ENCODE results near the gene NNMT. TPM values are rescaled to one million over a fixed set of nuclear protein-coding genes. Genes with fewer than 3 reads are reported as not detected.

NNMT gene
- total RNA-seq, 4 donors from 2014 or later = 4.6 to 362 (median 116) TPM

- Histone ChIP-seq H3K4me3 (no peak overlapping the region), H3K27me3 (no peaks in the 10 kb centered on the region), H3K4me1 (no peaks in the 10 kb centered on the region), H3K27ac (no peak overlapping the region), H3K36me3 (no peaks in the 10 kb centered on the region), H3K9me3 (no peaks in the 10 kb centered on the region)
- TF ChIP-seq, protein P1, sequence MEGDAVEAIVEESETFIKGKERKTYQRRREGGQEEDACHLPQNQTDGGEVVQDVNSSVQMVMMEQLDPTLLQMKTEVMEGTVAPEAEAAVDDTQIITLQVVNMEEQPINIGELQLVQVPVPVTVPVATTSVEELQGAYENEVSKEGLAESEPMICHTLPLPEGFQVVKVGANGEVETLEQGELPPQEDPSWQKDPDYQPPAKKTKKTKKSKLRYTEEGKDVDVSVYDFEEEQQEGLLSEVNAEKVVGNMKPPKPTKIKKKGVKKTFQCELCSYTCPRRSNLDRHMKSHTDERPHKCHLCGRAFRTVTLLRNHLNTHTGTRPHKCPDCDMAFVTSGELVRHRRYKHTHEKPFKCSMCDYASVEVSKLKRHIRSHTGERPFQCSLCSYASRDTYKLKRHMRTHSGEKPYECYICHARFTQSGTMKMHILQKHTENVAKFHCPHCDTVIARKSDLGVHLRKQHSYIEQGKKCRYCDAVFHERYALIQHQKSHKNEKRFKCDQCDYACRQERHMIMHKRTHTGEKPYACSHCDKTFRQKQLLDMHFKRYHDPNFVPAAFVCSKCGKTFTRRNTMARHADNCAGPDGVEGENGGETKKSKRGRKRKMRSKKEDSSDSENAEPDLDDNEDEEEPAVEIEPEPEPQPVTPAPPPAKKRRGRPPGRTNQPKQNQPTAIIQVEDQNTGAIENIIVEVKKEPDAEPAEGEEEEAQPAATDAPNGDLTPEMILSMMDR (IDR thresholded peaks at IDR 0.05) = no peak
- TF ChIP-seq POLR2A (IDR thresholded peaks at IDR 0.05) = no peak
- no peak for DNase-seq
- intact Hi-C loops (cut with DNase I; ENCODE audit: low total_unique reads) = no loop called here
Observed at GRCh38 chr11:114342476-114342875, 46.3 kb downstream of the NNMT start.

- H3K27me3 ChIP-seq = no peaks in the 10 kb centered on the region
- H3K27ac ChIP-seq = no peak overlapping the region
- DNase-seq = no peak
- H3K4me3 ChIP-seq = no peak overlapping the region
- intact Hi-C loops (cut with DNase I; ENCODE audit: low total_unique reads) = no loop called here
- no peaks in the 10 kb centered on the region for H3K9me3 ChIP-seq
- H3K4me1 ChIP-seq = no peaks in the 10 kb centered on the region
- TF ChIP-seq, protein P1 (IDR thresholded peaks at IDR 0.05) = no peak
- no peak for TF ChIP-seq POLR2A (IDR thresholded peaks at IDR 0.05)
- H3K36me3 ChIP-seq = no peaks in the 10 kb centered on the region
Observed at GRCh38 chr11:114343020-114343419, 46.8 kb downstream of the NNMT start.

GRCh38 chr11:114343493-114343892 is 47.3 kb downstream of the NNMT start:
- no peak overlapping the region for H3K4me3 ChIP-seq
- no peak for DNase-seq
- intact Hi-C loops (cut with DNase I; ENCODE audit: low total_unique reads) = no loop called here
- H3K27ac ChIP-seq = no peak overlapping the region
- TF ChIP-seq POLR2A (IDR thresholded peaks at IDR 0.05) = no peak
- TF ChIP-seq, protein P1 (IDR thresholded peaks at IDR 0.05) = no peak
- no peaks in the 10 kb centered on the region for H3K27me3 ChIP-seq
- H3K9me3 ChIP-seq = no peaks in the 10 kb centered on the region
- H3K36me3 ChIP-seq = no peaks in the 10 kb centered on the region
- no peaks in the 10 kb centered on the region for H3K4me1 ChIP-seq

DNA sequence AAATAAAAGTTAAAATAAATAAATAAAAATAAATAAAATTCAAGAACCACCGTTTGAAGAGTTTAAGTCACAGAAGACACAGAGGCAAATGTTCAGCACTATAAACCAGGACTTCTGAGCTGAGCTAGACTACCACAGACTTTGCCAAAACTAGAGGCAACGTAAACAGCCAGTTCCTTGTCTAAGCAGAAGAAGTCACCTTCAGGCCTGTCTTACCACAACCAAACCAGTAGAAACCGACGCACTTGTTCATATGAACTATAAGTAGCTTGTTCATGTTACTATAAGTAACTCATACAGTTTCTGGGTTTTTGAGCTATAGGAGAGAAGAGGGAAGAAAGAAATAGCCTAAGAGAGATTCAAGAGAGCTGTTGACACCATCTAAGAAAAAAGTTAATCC is 48.3 kb downstream of the NNMT start:
- TF ChIP-seq POLR2A (IDR thresholded peaks at IDR 0.05) = no peak
- TF ChIP-seq, protein P1 (IDR thresholded peaks at IDR 0.05) = no peak
- intact Hi-C loops (cut with DNase I; ENCODE audit: low total_unique reads) = no loop called here
- H3K27ac ChIP-seq = no peak overlapping the region
- no peaks in the 10 kb centered on the region for H3K27me3 ChIP-seq
- no peaks in the 10 kb centered on the region for H3K36me3 ChIP-seq
- no peak for DNase-seq
- H3K4me1 ChIP-seq = no peaks in the 10 kb centered on the region
- no peak overlapping the region for H3K4me3 ChIP-seq
- no peaks in the 10 kb centered on the region for H3K9me3 ChIP-seq

- TF ChIP-seq, protein P1 (IDR thresholded peaks at IDR 0.05) = no peak
- TF ChIP-seq POLR2A (IDR thresholded peaks at IDR 0.05) = no peak
- Histone ChIP-seq H3K27ac (no peak overlapping the region), H3K27me3 (no peaks in the 10 kb centered on the region), H3K4me3 (no peak overlapping the region), H3K36me3 (no peaks in the 10 kb centered on the region), H3K9me3 (no peaks in the 10 kb centered on the region), H3K4me1 (no peaks in the 10 kb centered on the region)
- DNase-seq = no peak
- intact Hi-C loops (cut with DNase I; ENCODE audit: low total_unique reads) = no loop called here
Observed at GRCh38 chr11:114345575-114346222, 49.5 kb downstream of the NNMT start.
